NCI-H1105 treated with DMSO at 0.1 percent for 48 hours (cell line): ENCODE results near the gene DAPK2.
A peak's percentile ranks its signal among the peaks of the same experiment; 100 is the strongest.
"Not testable (repeated sequence)": the region's sequence is repeated elsewhere in the genome, so short reads cannot be mapped to it uniquely, and the experiment has no call there.

Experiments used
- DNase-seq: peaks from one replicate; lab custom pipeline; 2025; lab: John Stamatoyannopoulos, UW

DAPK2 gene

GRCh38 chr15:64046421-64047153 lies at the start of gene DAPK2:
Gene DAPK2 (minus strand): TSS chr15:64046485. CDS start chr15:64040261, 6,224 bp downstream.
- no peak for DNase-seq

GRCh38 chr15:64095431-64095794 lies 49.1 kb upstream of the DAPK2 start:
- DNase-seq, result no peak

- DNase-seq, result peak; percentile 100
Measured at GRCh38 chr15:64093627-64094417, 47.5 kb upstream of the DAPK2 start, which contains the start of gene CIAO2A. Gene CIAO2A (minus strand): TSS chr15:64093838. CDS start chr15:64093768, 70 bp downstream.

DNA sequence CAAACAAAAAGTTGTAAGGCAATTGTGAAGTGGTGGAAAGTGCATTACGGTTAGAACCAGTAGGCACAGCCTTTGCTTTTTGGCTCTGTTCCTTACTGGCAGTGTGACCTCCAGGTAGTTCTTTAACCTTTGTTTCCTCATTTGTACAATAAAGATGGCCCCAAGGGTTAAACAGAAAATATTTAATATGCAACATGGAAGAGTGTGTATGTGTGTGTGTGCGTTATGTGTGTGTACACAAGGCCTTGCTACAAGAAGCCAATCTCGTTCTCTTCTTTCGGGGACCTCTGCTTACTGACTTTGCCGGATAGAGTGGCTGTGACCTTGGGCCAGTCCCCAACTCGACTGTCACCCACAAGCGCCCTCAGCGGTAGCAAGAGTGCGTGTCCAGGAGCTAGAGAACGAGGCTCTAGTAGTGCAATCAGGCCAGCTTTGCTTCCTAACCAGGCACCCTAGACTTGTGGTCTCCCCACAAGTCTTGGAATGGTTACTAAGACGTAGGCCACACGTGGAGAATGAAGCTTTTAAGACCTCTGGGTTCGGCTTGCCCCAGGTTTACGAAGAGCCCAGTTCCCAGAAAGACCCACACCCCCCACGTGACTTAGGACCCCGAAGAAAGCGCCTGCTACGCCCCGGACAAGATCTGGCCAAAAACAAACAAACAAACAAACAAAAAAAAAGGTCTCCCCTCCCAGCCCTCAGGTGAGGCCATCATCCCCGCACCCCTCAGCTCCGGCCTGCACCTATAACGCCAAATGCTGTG lies 46.8 kb upstream of the DAPK2 start:
- DNase-seq, result peak; percentile 63

DNA sequence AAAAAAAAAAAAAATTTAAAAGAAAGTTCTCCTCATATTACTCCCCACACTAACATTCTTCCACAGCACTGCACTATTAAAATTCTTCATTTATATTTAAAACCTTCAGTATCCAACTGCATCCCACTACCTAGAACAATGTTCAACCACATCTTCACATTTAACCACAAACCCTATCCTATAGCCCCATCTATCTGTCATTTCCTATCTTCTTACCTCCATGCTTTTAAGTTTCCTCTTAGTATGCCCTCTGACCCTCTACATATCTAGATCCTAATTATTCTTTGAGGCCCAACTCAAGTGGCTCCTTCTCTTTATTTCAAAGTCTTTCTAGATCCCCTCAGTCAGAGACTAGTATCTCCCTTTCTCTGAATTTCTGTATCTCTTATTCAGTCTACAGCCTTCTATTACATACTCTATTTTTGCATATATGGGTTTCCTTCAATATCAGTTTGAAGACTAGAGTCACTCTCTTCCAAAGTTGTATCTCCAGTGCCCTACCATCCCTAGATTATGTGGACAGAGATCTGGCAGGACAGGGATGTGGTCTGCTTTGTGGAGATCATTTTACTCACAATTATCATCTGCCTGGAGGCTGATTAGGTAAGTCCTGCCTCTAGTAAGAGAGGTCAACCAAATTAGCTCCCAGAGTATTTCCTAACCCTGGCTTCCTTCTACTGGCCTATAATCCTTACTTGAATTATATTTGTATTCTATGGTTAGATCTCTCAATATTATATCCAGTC lies 46.0 kb upstream of the DAPK2 start:
- no peak for DNase-seq

DNA sequence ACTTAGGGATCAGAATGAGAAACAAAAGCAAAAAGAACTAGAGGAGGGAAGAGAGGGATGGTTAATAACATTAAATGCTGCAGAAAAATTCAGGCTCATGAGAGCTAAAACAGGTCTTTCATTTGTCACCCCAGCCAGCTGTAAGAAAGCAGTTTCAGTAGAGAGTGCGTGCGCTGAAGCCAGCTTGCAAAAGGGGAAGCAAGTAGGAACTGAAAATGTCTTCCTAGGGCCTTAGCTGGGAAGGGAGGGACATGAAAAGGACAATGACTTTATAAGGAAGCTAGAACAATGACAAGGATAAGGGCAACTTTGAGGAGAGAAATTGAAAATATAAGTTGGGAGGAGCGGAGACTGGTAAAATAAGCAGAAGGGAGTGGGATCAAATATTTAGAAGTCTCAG lies 44.2 kb upstream of the DAPK2 start:
- DNase-seq, result no peak

DNA sequence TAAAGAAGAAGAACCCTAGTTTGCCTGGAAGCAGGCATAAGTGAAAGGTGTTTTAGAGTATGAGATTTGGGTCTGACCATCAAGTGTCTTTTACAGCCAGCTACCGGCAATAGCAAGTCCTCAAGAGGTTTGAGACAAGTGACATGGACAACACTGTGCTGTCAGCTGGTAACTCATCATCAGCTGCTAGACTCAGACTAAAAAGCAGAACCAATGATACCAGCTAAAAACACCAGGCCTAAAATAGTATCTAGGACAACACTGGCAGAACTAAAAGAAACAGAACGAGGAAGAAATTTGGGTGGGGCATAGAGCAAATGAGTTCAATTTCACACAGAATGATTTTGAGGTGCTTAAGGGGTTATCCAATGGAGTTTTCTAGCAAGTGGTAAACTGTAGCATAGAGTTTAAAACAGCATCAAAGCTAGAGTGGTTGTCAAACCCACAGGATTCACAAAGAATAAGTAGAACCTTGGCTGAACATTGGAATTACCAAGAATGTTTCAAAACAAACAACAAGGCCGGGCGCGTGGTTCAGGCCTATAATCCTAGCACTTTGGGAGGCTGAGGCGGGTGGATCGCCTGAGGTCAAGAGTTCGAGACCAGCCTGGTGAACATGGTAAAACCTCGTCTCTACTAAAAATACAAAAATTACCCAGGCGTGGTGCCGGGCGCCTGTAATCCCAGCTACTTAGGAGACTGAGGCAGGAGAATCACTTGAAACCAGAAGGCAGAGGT lies 43.4 kb upstream of the DAPK2 start:
- no peak for DNase-seq

DNA sequence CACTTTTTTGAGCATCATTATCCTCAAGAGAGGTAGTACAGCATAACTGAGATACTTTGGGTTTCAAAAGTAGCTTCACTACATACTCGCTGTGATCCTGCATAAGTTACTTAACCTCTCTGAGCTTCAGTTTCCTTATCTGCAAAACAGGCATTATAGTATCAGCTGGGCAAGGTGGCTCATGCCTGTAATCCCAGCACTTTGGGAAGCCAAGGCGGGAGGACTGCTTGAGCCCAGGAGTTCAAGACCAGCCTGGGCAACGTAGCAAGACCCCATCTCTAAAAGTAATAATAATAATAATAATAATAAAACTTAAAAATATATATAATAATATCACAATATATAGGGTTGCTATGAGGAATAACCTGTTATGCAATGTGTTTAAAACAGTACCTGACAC lies 36.5 kb upstream of the DAPK2 start:
- DNase-seq, result no peak

GRCh38 chr15:64073496-64073895 lies 27.2 kb upstream of the DAPK2 start:
- not testable (repeated sequence) for DNase-seq

GRCh38 chr15:64072812-64073211 lies 26.5 kb upstream of the DAPK2 start:
- DNase-seq, result no peak

DNA sequence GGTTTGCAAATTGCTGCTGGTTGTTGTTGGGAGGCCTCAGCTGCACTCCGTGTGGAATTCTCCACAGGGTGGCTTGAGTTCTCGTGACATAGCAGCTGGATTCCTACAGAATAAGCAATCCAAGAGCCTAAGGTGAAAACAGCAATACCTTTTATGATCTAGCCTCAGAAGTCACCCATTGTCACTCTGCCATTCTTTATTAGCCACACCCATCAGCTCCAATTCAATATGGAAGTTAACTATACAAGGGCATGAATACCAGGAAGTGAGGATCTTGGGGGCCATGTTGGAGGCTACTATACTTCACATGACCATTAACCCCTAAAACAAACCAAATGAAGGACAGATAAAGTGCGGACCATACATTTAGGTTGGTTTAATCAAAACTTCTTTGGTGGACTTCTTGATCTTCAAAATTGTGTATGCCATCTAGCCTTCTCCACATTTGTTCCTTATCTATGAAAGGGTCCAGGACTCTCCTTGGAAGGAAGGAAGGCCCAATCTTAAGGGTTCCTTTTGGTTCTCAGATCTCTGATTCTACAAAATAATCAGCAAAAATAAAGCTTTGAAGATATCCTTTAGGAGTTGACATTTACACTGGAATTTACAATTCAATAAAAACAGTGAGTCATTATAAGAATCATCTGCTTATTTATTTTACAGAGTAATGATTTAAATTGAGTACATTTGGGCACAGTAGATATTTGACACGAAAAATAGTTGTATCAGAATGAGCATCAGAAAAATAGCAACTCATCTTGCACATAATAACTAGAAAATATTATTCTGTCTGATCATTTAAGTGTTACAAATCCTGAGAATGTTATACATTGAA lies 25.9 kb upstream of the DAPK2 start:
- DNase-seq, result no peak

- DNase-seq, result no peak
Measured at GRCh38 chr15:64070965-64071851, 24.9 kb upstream of the DAPK2 start.

- no peak for DNase-seq
Measured at GRCh38 chr15:64070106-64070505, 23.8 kb upstream of the DAPK2 start.

DNA sequence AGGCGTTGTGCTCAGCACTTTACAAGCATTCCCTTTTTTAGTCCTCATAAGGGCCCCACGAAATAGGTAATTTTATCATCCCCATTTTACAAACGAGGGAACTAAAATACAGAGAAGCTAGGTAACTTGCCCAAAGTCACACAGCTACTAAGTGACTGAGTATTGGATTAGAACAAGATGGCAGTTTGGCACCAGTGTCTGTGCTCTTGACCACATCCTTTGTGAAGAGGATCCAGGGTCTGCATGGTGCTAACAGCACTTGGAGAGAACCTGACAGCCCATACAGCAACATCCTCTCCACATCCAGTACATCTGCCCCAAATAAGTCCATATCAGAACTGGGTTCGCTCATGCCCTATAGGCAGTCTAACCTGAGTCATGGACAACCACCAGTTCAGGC lies 21.8 kb upstream of the DAPK2 start:
- no peak for DNase-seq

DNA sequence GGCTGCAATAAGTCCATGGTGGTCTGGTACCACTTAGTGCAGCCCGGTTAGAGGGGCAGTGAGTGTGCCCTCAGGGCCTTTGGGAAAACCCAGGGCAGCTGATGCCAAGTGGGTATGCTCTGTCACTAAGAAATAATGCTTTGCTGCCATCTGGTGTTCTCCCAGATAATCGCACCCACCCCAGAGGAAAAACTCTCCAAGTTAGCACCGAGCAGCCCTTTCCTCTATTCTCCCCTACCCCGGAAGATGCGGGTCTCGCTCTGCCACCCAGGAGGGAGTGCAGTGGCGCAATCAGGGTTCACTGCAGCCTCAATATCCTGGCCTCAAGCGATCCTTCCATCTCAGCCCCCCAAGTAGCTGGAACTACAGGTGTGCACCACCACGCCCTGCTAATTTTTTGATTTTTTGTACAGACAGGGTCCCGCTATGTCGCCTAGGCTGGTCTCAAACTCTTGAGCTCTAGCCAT lies 21.3 kb upstream of the DAPK2 start:
- peak; percentile 76 for DNase-seq

GRCh38 chr15:64066451-64066850 lies 20.2 kb upstream of the DAPK2 start:
- DNase-seq, result no peak

- DNase-seq, result no peak
Measured at GRCh38 chr15:64060716-64061115, 14.4 kb upstream of the DAPK2 start.

DNA sequence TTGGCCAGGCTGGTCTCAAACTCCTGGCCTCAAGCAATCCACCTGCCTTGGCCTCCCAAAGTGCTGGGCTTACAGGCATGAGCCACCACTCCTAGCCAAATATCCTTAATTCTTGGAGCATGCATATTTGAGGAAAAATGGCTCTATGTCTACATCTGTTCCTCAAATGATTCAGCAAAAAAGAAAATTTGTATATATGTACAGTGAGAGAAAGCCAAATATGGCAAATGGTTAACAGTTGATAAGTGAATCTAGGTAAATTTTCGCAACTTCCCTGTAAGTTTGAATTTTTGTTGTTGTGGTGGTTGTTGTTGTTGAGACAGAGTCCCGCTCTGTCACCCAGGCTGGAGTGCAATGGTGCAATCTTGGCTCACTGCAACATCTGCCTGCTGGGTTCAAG lies 12.8 kb upstream of the DAPK2 start:
- DNase-seq, result not testable (repeated sequence)

GRCh38 chr15:64058279-64058678 lies 12.0 kb upstream of the DAPK2 start:
- no peak for DNase-seq
